Spleen (tissue), 7 donors: ENCODE results near the gene CEP170B.

Source experiments
- CTCF ChIP-seq, 11 experiments: fragments of 200-600 bp in 7 of 11; fragments of 450-650 bp in 4 of 11; sonication (generic) in 4 of 11; IDR thresholded peaks in 8 of 11; conservative IDR thresholded peaks in 3 of 11; 1 replicate in 7 of 11; 2 replicates in 4 of 11; pipeline versions ENCODE4 v1.4.0 to v1.8.0; 2016 to 2021; ENCODE audit warnings: antibody characterized with exemption in 11 of 11, inconsistent platforms in 4 of 11, mild to moderate bottlenecking in 1 of 11
- POLR2A ChIP-seq, 3 donors: fragments of 450-650 bp; IDR thresholded peaks; one replicate each; pipeline ENCODE4 v1.5.1; 2017; ENCODE audit warnings: antibody characterized with exemption in 3 of 3, mild to moderate bottlenecking in 1 of 3
- POLR2AphosphoS5 ChIP-seq, 3 donors: sonication (generic); formaldehyde crosslinking; IDR thresholded peaks; one replicate each; pipeline ENCODE4 v1.5.1; 2017; ENCODE audit warnings: antibody characterized with exemption in 3 of 3
- donor health status: DM: no; HTN: no; CAD: no; lungs with moderate emphysema.
- donor health status: DM: no; HTN: no; CAD: no.
- donor health status: DM: no; HTN: no; CAD: no.

- TF ChIP-seq POLR2A (IDR thresholded peaks at IDR 0.05) (no peak), CTCF (IDR thresholded peaks at IDR 0.05 in 8 of 11, conservative IDR thresholded peaks at IDR 0.05 in 3 of 11) (no peak), POLR2AphosphoS5 (IDR thresholded peaks at IDR 0.05) (no peak)
Measured at GRCh38 chr14:104893435-104894207, 28.6 kb downstream of the CEP170B start.
